Measurements from ENCODE around the gene FLNA.
"Not testable (repeated sequence)": the region's sequence is repeated elsewhere in the genome, so short reads cannot be mapped to it uniquely, and the experiment has no call there.

The FLNA gene

DNA sequence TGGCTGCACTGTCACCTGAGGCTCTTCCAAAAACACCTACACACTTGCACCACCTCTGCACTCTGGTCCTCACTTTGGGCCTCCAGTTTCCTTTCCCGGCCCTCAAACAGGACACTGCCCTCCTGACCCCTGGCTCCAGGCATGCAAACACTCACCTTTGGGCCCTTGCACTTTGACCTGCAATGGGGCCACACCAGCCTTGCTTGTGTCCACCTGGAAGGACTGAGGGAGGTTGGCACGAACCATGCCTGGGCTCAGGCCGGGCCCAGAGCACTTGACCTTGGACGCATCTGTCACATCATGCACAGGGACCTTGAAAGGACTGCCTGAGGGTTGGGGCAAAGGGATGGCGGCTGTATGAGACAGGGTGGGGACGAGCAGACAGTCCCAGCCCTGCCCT is 15.6 kb downstream of the FLNA start:
- no peak for DNase-seq

DNA sequence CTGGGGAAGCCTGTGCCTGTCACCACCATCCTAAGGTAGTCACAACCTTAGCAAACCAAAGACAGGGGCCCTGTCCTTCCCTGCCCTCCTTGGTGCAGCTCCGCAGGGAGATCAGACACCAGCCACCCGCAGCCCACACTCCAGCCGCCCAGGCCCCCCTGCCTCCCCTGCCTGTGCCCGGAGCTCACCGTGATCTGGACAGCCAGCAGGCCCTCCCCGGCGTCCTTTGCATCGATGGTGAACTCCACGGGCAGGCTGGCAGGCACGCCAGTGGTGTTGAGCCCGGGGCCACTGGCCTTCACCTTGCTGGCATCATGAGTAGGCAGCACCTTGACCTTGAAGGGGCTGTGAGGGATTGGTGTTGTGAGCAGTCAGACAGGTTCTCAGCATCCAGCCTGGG is 16.4 kb downstream of the FLNA start:
- no peak for DNase-seq

DNA sequence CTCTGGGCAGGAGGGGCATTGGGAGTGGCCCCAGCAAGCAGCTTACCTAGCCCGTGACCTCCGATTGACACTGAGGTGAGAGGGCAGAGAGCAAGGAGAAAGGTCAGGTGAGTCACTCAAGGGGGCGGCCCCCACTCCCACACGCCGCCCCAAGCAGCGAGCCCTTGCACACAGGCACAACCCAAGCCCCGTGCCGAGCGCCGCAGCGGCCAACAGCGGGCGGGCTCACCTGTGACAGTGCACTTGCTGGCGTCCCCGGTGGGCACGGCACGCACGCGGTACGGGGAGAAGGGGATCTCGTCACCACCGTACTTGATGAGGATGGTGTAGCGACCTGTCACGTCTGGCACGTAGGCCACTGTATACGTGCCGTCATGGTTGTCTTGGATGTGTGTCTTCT is 17.2 kb downstream of the FLNA start:
- DNase-seq, result no peak

DNA sequence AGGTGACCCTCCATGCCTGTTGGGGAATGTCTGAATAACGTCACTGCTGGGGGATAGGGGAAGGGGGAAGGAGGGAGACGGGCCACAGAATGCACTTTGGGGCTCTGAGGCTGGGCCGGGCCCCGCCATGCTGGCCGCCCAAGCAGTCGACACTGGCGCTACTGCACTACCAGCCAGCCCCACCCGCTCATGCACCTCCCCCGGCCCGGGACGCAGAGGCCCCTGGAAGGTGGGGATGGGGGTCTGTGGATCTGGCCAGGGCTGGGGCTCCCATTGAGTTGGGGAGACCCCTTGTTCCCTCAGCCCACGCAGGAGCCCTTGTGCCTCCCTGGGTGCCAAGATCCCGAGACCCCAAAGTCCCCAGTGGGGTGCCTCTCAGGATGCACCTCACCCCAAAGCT is 17.8 kb downstream of the FLNA start:
- DNase-seq, result no peak

DNA sequence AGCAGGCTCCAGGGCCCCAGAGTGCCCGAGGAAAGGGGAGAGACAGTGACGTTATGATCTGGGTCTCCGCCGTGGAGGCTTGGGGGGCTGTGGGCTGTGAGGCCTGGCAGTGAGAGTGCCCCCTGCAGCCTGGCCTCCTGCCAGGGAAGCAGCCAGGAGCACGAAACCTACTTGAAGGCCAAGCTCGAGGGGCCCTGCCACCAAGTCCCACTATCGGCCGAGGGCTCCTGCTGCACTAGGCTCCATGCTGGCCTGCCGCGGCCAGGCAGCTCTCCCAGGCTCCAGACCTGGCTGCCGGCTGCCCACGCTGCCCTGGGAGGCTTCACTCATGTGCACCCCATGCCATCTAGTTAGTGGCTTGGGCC is 18.7 kb downstream of the FLNA start:
- no peak for DNase-seq

DNA sequence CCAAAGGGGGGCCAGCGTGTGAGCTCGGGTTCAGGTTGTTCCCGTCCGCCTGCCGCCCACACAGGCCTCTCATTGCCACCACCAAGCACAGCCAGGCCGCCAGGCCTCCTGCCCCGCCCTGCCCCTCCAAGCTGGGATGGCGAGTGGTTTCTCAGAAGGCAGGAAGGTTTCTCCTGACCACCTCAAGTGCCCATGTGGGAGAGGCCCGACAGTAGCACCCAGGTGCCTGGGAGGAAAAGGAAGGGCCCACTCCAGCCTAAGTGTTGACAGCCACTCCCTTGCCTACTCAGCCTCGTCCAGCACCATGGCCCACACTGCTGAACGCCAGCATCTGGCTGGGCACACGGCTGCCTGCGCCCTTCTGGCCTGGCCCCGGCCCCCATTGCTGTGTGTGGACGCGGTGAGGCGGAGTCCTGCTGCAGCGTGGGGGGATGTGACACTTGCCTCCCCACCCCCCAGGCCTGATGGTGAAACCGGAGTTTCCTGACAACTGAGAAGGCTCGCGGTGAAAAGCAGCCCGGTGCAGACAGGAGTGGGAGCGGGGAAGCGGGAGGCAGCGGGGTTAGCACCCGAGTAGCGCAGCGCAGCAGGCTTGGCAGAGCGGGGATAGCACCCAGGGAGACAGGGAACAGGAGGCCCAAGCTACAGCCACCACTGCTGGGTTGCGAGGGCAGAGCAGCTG is 19.2 kb downstream of the FLNA start:
- no peak for DNase-seq

DNA sequence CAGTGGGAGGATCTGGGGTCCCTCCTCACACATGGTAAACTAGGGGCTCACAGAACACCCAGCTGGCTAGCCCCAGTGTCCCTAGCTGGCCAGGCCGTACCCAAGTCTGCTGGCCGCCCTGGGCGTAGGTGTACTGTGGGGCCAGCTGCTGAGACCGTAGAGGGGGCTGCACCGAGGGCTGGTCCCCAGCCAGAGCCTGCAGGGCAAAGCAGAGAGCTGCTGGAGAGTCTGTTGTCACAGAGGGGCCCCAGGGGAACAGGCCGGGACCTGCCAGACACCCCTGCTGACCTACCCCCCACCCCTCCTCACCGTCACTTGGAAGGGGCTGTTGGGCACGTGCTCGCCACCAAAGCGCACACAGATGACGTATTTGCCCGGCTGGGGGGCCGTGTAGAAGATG is 19.9 kb downstream of the FLNA start:
- DNase-seq, result no peak

DNA sequence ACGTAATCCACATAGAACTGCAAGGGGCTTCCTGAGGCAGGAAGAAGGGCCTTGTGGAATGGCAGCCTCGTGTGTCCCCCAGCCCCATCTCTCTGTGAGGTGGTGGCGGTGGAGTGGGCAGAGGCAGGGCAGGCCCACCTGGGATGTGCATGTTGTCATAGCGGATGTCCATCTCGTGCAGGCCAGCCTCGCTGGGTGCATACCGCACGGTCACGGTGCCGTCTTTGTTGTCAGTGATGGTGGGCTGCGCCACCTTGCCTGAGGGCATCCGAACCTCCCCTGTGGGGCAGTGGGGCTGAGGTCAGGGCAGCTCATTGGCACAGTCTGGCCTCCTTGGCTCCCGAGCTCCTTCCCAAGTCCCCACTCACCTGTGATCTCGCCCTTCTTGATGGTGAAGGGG is 20.4 kb downstream of the FLNA start:
- DNase-seq, result no peak

DNA sequence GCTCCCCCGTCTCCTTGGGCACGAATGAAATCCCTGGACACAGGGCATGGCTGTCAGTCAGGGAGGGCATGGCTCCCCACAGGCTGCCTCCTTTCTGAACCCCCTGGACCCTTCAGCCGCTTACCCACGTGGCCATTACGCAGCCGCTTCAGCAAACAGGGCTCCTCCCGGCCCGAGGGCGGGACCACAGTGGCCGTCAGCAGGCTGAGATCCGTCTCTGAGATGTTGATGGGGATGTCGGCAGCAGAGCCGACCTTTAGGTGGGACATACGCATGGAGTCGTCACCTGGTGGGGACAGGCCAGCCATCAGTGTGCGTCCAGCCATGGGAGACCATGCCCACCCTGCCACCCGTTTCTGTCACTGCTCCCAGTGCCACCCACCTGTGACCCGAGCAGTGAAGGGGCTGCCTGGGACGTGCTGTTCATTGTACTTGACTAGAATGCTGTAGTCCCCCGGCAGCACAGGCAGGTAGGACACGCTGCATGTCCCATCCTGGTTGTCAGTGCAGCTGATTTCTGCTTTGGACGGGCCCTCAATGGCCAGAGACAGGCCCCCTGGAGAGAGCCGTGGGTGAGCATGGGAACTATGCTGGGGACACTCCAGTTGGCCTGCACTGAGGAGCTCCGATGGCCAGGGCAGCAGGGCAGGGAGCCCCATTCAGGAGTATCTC is 21.1 kb downstream of the FLNA start:
- DNase-seq, result no peak

DNA sequence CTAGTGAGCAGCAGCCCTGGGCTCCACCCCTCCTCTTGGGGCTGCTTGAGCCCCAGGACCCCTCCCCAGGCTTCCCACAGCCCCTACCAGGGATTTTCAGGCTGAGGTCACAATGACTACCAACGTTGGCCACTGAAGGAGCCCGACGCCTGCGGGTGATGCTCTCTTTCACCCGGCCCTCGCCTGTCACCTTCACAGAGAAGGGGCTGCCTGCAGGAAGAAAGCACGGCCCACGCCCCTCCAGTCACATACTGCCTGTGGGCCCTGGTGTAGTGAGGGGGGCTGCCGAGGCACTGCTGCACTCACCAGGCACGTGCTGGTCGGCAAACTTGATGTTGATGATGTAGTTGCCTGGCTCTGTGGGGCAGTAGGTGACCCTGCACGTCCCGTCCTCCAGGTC is 22.0 kb downstream of the FLNA start:
- no peak for DNase-seq

DNA sequence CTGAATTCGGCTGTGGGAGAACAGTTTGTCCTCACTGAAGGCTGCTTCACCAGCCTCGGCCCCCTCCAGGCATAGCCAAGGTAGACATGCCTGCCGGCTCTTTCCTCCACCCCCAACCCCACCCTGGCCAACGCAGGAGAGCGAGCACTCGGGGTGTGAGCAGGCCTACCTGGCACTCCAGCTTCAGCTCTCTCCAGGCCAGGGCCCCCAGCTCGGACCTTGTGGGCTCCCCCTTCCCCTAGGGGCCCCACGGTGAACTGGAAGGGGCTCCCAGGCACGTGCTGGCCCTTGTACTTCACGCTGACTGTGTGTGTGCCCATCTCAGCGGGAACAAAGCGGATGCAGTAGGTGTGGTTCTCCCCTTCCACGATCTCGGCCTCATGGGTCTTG is 22.4 kb downstream of the FLNA start:
- DNase-seq, result no peak

DNA sequence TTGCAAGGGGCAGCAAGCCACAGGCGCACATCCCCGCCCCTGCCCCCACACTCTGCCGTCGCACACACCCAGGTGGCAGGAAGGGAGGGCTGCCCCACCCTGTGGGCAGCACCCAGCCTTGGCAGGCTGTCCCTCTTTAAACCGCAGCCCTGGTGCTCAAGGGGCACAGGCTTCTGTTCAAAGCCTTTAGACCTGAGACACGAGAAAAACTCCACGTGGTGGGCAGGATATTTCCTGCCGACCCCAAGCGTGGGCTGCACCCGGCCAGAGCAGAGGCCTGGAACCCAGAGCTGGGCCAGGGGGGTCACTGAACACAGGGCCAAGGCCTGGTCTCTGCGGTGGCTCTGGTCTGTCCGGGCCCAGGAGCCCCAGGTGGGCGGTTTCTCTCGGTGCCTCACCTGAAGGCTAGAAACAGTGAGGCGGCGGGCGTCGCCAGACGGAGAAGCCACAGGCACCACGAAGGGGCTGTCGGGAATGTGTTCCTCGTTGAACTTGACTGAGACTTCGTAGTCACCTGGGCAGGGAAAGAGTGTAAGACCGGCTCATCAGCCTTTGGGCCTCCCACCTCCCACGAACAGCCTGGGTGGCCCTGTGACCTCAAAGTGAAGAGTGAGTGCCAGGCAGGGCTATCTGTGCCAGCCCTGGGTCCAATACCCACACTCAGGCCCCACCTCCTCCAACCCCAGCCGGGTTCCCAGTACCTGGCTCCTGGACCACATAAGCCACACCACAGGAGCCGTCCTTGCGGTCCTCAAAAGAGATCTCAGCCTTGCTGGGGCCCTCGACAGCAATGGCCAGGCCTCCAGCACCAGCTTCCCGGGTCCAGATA is 23.0 kb downstream of the FLNA start:
- DNase-seq, result peak; percentile 65 to 69

DNA sequence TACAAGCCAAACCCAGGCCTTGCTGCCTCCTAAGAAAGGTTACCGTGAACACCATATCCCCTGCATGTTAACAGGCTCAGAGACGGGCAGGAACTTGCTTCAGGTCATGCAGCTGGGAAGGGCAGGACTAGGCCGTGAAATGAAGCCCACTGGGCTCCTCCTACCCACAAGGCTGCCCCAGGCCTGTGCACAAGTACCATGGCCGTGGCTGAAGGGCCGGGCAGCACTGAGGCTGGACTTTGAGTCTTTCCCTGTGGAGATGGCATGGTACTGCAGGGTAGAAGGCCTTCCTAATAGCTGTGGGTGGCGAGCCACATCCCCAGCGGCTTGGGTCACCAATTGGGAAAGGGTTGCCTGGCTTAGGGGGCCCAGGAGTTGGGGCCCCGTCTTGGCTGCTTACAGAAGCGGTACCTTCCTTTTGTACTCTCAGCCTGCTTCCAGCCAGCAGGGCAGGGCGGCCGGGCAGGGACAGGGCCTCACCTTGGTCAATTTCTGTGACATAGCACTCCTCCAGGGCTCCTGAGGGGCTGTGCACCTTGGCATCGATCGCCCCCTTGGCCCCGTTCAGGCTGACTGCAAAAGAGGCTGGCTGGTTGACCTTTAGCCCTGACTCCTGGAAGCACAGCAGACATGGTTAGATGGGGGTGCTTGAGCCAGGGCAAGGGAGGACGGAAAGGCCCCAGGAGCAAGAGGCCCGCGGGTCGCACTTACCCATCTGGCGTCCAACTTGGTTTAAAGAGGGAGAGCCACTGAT is 23.8 kb downstream of the FLNA start:
- DNase-seq, result no peak

DNA sequence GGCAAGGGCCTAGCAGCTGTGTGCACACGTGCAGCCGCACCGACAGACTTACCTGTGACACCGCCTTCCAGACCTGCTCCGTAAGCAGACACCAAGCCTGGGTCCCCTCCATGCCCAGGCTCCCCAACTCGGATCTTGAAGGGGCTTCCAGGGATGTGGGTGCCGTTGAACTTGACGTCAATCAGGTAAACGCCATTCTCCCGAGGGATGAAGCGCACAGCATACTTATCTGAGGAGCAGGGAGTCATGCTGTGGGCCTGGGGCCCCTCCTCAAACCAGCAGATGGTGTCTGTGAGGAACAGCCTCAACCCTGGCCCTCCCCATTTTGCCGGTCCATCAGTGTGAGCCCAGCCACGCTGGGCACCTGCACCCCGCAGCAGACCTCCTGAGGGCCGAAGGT is 24.5 kb downstream of the FLNA start:
- DNase-seq, result no peak

DNA sequence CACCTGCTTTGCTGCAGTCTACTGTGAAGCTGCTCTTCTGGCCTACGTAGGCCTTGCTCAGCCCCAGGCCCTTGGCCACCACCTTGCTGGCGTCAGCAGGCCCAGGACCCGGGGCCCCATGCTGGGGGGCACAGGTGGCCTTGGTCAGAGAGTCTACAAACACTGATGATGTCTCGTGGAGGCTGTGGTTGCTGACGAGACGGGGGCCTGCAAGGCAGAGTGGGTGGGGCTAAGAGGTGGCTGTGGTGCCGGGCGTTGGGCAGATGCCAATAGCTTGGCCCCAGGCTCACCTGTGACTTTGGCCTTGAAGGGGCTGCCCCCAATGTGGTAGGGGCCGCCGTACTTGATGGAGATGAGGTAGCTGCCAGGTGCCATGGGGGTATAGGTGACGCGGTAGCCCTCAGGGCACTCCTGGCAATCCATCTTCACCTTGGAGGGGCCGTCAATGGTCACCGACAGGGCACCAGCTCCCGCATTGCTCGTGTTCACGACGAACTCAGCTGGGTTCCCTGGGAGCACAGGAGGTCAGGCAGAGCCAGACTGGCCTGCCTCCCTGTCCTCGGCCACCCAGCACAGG is 25.0 kb downstream of the FLNA start:
- no peak for DNase-seq

DNA sequence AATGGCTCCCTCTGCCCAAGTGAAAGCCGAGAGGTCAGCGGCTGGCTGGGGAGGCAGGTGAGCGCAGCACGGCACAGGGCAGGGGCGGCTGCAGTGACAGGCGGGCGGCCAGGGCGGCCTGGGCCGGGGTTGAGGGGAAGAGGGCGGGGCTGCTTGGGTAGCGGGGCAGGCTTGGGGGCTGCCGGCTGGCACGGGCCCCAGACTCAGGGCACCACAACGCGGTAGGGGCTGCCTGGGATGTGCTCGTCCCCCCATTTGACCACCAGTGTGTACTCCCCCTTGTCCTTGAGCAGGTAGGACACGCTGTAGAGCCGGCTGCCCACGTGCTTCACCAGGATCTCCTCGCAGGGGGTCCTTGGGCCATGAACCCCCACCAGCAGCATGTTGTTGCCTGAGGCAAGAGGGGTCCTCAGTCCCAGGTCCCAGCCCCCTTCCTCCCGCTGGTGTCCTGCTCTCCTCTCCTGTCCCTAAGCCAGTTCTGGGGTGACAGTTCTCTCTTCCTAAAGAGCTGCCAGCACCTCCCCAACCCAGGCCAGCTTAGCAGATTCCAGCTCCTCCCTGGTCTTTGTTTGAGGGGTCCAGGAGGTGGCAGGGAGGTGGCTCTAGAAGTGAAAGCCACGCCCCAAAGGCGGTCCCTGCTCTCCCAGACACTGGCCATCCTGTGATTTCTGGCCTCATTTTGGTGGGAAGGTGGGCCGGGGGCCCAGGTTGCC is 25.6 kb downstream of the FLNA start:
- DNase-seq, result no peak

DNA sequence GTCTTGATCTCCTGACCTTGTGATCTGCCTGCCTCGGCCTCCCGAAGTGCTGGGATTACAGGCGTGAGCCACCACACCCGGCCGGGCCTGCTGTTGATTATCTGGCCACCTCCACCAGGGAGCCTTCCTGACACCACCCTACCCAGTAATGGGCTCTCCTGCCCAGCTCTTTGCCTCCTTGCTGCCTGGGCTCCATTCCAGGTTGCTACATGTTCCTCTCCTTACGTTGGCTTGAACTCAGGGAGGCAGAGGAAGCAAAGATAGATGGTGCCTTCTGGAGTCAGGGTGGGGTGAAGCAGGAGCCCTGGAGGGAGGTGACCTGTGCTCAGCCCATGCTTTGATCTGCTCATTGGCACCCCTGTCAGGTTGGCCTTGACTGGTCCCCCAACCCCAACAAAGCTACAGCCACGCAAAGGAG is 26.3 kb downstream of the FLNA start:
- DNase-seq, result no peak

DNA sequence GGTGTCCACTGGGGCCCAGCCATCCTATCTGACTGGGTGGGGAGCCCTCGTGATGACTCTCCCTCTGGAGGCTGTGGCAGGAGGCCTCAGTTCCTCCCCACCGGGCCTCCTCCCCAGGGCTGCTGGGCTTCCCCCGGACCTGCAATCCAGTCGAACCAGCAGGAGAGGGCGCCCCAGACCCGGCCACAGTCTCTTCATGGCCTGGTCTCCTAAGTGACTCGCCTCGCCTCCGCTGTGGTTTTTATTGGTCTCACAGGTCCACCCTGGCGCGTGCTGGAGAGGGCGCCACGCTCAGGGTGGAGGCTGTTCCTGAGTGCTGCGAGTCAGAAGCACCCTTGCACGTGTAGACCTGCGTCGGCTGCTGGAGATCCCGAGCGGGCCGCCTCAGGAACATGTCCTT is 30.8 kb downstream of the FLNA start:
- DNase-seq, result not testable (repeated sequence)

DNA sequence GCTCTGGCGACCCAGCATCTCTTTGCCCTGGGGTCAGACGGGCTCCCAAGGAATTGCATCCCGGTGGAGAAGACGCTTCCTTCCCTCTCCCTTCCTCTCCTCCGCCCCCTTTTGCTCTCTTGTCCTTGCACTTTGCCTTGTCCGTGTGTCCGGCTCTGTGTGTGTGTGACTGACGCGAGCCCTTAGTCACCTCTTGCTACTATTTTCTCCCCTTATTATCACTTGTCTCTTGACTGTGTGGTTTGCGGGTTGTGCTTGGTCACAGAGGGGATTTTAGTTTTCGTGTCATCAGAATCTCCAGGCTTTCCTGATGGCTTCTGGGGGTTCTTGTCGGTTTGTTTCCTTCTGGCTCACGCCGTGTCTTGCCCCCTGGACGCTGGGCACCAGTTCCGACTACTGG is 31.4 kb downstream of the FLNA start:
- not testable (repeated sequence) for DNase-seq

DNA sequence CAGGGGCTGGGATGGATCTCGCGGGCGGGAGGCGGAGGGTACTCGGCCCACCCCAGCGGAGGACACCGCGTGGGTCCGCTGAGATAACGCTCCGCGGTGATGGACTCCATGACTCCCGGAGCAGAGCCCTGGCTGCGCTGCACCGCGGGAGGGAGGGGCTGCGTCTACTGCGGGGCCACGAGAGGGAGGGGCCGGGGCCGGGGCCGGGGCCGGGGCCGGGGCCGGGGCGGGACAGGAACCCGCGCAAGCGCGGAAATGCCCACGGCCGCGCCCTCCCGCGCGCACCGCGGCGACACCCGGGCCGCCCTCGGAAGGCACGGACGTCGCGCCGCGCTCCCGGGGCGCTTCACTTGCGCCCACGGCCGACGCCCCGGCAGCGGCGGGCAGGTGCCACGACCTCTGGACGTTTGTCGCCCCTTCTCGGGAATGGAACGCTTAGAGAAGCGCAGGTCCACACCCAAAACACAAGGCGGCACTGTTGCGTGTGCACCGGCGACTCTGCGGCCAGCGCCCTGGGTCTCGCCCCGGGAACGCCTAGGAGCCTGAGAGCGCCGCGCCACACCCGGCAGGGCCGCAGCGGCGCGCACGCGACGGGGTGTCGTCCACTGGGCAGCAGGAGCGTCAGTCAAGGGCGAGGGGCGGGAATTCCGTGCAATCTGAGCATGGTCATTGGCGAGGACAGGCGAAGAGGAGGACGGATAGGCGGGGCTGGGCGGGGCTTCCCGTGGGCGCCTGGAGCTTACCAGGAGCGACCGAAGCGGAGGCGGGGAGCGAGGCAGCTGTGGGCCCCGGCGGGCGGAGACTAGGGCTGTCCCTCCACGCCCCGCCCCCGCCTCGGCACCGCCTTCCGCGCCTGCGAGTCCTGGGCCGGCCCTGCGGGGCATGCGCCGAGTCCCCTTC is 32.8 kb downstream of the FLNA start:
- DNase-seq, result not testable (repeated sequence)

DNA sequence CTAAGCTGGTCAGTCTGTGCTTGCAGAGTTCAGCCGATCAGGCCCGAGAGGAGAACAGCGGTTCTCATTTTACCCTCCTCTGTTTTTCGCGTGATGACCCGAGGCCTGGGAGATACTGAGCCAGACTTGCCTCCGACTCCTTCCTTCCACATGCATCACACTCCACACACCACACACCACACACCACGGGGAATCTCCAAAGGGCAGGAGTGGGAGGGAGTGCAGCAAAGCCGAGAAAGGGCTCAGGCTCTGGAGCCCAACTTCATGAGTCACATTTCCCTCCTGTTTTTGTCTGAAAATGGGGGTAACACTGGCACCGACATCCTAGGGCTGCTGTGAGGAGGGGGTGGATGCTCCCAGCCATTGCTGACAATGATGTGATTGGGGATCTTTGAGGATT is 39.9 kb downstream of the FLNA start:
- no peak for DNase-seq

Measured in CD4-positive, alpha-beta T cell treated with Interleukin-1 beta for 1 hour (primary cell).